T47D (cell line): ENCODE data around the gene KHSRP.

Experiments
- DNase-seq, 2 experiments: peaks; one replicate each; pipeline versions ENCODE4 v3.0.0 to v3.0.0-alpha.2; 2011 to 2012; ENCODE audit warnings: low read depth in 1 of 2, low spot score in 1 of 2
- JUND ChIP-seq: IDR thresholded peaks from 2 replicates; pipeline ENCODE4 v1.6.1; 2012; ENCODE audit warnings: low read depth
- in situ Hi-C: cut with HindIII; loops from 2 replicates; pipeline ENCODE4 v1.10.0; 2016; ENCODE audit warnings: low sequenced_read_pairs, low pct_unique_long_range_greater_than_20kb

The KHSRP gene

DNA sequence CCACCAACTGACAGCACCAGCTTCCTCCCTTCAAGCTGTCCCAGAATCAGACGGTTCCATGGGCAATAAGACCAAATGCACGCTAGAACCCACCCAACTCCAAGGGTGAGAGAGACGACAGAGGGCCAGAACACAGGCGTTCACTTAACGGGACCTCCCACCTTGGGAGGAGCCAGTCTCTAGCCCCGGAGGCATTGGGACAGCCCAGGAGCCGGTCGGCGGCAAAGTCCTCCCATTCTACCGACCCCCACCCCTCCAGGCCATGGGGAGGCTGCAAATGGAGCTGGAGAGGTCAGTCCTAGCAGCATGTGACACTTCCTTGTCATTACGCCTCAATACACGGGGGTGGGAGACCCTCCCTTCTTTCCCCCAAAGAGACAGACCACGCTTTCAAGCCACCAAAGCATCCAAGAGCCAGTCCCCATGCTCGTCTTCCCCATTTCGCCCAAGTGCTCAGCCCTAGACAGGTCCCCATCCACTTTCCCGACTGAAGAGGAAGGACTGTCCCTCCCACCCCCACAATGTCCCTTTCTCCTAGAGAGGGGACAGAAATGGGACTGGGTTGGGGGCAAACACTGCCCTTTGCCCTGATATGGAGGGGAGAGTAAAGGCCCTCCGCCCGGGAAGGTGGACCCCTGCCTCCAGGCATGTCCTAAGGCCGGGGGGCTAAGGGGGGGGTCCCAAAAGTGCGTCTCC lies 964 bp downstream of the KHSRP start:
- DNase-seq = peak; percentile 45 to 54
- in situ Hi-C loops = no loop called here

DNA sequence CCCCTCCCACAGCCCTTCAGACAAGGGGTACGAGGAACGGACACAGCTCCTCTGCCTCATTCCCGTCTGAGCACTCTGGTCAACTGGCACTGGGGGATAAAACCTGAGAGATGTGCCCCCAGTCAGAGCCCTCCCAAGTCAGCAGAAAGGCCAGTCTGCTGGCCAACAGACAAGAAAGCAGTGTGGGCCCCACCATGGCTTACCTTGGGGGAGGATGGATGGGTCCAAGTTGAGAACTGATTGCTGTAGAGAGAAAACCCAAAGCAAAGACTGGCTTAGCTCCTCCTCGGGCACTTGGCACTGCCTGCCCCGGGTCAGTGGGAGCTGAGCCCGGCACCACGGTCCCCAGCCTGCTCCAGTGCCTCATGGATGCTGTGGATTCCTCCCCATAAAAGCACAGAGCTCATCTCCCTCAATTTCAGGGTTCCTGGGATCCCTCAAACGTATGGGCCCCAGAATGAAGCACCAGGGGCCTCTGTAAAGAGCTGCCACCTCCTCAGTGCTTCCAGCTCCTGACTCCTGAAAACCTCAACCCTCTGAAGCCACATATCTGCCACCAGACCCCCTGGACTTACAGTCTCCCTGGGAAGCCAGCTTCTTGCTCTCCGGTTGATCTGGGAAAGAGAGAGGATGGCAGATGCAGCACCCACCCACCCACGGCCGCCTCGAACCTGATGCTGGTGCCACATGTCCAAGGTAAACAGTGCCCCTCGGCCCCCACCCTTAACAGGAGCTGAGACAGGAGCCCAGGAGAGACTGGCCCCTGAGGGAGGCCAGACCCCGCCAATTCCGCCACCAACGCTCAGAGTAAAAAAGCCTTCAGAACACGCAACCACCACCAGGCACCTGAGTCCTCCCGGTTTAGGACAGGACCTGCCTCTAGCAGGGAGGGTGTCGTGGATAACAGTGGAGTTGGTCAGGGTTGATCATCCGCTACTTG lies 3.3 kb downstream of the KHSRP start:
- in situ Hi-C loops = no loop called here
- no peak for DNase-seq

More for the DNA sequence above, 964 bp downstream of the KHSRP start:
- no peak for TF ChIP-seq JUND

DNA sequence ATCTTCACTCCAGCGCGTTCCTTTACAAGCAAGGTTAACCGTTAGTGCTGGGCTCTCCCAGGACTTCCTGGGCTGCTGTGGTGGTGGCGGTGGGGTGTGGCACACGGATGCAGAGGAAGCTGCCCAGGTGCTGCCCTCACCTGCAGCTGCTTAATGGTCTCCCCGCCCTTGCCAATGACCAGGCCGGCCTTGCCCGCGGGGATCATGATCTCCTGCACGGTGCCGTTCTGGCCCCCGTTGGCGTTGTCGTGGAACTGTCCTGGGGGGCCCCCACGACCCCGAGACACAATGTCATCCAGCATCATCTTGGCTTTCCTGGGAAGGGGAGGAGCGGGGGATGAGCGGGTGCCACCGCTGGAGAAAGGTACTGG lies 6.1 kb downstream of the KHSRP start:
- DNase-seq = no peak
- in situ Hi-C loops = no loop called here
- TF ChIP-seq JUND = no peak

More for the DNA sequence above, 3.3 kb downstream of the KHSRP start:
- no peak for TF ChIP-seq JUND

DNA sequence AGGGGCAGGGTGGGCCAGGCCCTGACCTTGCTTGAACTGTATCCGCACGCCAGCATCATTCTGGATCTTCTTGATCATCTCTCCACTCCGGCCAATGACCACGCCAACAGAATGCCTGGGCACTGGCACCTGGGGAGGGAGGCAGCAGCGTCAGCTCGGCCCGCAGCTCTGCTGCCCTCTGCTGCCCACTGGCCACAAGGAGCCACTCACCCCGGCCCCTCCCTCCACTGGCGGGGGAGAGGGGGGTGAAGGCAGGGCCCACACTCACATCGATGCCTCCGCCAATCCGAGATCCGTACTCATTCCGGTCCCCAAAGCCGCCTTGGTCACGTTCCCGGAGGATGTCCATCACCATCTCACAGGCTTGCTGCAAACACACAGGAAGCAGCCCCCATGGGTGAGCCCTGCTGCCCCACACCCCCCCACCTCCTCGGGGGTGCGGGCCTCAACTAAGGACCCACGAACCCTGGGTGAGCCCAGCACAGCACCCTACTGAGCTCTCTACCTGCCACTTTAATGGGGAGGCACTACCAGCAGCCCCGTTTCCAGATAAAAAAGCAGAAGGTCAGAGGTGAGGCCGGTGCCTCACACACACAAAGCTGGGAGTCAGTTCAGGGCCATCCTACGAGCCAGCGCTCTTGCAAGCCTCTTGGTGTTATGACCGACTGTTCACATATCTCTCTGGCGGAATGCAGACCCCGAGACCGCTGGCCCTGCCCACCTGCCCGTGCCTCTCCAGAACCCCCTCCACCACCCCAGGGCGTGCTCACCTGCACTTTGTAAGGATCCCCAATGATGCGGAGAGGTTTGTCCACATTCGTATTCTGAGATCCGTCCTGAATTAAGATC lies 6.7 kb downstream of the KHSRP start:
- DNase-seq = peak in 1 of 2 experiments; percentile 44
- in situ Hi-C loops = no loop called here
- no peak for TF ChIP-seq JUND

DNA sequence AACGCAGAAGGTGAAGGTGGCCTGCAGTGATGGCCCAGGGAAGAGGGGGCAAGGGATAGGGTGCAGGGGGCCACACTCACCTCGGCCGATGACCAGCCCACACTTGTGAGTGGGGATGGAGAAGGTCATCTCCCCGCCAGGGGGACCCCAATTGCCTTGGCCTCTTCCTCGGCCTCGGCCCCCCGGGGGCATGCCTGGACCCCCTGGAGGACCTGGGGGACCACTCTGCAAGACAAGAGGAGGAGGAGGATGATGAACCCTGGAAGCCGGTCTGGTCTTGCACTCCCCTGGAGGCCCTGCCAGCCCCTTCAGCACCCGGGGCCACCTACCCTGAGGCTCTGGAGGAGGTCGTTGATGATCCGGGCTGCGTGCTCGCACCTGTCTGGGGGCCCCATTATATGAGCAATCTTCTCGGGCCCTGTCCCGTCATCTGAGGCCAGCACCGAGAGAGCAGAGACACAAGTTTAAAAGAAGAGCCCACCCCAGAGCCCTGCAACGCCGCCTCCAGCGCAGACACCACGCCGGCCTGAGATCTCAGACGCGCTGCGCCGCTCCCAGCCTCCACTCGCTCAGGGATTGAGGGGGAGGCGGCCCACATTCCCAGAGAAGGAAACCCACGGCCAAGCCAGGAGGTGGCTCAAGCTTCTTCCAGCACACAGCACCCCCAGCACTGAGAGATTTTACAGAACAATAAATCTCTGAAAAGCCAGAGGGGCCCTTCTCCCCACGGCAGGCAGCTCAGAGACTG lies 7.8 kb downstream of the KHSRP start:
- TF ChIP-seq JUND = no peak
- in situ Hi-C loops = no loop called here

DNA sequence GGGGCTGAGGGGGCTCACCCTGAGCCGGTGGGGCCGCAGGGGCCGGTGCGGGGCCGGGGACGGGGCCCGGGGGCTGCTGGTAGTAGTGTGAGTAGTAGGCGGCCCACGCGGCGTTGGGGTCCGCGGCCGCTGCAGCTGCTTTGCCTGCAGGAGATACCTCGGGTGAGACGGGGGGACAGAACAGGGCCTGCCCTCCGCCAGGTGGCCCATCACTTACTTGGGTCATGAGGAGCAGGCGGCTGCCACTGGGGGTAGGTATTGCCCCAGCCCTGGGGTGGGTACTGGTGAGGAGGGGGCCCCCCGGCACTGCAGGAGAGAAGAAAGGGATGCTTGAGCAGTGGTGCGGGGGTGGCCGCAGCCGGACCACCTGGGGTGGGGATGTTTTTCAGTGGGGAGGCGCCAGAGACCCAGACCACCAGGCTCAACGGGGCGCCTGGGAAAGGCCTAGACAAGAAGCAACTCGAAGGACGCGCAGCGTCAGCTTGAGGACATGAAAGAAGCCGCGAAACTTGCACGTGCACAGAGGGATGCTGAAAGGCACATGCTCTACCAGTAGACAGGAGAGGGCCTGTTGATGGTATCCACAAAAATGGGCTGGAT lies 8.9 kb downstream of the KHSRP start:
- DNase-seq = no peak
- in situ Hi-C loops = no loop called here
- TF ChIP-seq JUND = no peak

More for the DNA sequence above, 7.8 kb downstream of the KHSRP start:
- DNase-seq = no peak

DNA sequence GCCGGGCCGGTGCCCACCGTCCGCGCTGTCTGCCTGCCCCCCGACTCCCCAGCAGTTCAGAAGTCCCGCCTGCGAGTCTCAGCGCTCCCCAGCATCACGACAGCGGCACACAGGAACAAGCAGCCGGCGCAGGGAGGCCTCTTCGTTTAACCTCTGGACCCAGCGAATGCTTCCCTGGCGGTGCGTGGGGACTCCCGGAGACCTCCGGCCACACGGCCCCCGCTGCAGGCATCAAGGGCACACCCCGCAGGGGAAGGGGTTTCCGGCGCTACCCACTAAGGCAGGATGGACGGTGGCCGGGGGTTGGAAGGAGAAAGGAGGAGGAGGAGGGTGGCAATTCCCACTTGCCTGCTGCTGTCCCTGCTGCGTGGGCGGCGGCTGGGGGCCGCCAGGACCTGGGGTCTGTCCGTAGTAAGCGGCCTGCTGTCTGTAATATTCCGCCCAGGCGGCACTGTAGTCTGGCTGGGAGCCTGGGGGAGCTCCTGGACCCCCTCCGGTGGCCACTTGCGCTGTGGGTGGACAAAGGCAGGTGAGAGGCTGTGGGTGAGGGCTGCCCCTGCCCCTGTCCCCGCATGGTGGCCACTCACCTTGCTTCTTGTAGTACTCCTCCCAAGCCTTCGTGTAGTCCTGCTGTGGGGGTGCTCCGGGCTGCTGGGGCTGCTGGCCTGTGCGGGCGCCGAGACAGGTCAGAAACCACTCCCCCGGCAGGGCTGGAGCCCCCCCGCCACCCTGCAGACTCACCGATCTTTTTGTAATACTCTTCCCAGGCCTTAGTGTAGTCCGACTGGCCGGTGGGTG lies 9.6 kb downstream of the KHSRP start:
- DNase-seq = no peak
- no peak for TF ChIP-seq JUND
- in situ Hi-C loops = no loop called here

DNA sequence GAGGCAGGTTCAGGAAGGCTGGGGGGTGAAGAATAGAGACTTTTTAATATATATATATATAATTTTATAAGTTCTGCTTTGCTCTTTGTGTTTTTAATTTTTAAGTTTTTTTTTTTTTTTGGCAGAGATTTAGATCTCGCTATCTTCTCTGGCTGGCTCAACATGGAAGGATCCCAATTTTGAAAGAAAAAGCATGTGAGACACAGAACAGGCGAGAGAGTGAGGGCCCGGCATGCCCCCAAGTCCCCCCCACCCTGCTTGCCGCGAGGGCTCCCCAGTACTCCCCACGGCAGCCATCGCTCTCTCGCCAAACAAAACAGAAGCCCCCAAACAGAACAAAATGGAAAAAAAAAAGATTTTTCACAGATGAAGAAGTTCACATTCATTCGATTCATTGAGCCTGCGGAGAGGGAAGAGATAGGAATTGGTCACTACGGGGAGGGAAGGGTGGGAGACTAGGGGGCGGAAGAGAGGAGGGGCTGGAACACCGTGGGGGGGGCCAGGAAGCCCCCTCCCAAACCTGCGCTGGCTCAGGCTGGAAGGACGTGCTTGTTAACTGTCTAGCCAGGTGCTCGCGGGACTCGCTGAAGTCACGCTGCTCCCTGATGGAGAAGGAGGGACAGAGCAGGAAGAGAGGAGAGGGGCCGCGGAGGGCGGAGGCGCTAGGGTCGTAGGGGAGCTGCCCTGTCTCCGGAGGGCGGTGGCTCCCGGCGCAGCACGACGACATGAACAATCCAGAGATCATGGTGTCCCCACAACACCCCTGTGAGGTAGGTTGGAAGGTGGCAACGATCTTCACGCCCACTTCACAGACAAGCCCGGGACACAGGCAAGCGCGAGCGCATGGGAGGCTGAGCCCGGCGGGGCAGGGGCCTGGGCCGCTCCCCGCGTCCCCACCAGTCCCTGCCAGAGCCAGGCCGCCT lies 10.6 kb downstream of the KHSRP start:
- DNase-seq = no peak
- in situ Hi-C loops = no loop called here
- no peak for TF ChIP-seq JUND

DNA sequence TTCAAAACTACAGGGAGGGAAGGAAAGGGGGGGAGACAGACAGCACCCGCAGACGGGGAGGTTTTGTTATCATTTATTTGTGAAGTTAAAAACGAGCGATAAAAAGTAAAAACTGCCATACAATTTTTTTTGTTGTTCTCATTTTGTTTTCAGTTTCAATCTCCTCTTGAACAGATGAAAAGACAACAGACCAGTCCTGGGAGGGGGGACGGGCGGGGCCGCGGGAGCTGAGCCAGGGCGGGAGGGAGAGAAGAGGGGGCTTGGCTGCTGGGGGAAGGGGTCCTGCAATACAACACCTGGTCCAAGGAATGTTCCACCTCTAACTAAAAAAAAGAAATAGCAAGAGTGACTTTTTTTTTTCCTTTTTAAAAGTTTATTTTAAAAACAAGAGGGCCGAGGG lies 11.3 kb downstream of the KHSRP start:
- no peak for DNase-seq
- no peak for TF ChIP-seq JUND
- in situ Hi-C loops = no loop called here
